Measurements from ENCODE around the gene OGFR. TPM values are rescaled to one million over a fixed set of nuclear protein-coding genes. Genes with fewer than 3 reads are reported as not detected.

OGFR gene
- total RNA-seq, 4 donors from 2014 or later: 73.3 to 88.3 (median 76.3) TPM

- TF ChIP-seq POLR2A (IDR thresholded peaks at IDR 0.05) (no peak), CTCF (IDR thresholded peaks at IDR 0.05) (no peak)
- H3K4me1 ChIP-seq: peaks cover 8 to 45% (median 19%) of the 10 kb centered on the region in 4 donors
- H3K36me3 ChIP-seq: peaks cover 0 to 22% (median 0%) of the 10 kb centered on the region in 3 donors
- peak overlapping the region in 3 of 4 donors; percentile 34 to 44 (median 41) for H3K4me3 ChIP-seq
- no peak overlapping the region for H3K27ac ChIP-seq
- H3K9me3 ChIP-seq: no peaks in the 10 kb centered on the region
- DNase-seq: no peak
- peaks cover 0 to 38% of the 10 kb centered on the region in 2 donors for H3K27me3 ChIP-seq
Observed at GRCh38 chr20:62816031-62816883, 11.6 kb downstream of the OGFR start.

DNA sequence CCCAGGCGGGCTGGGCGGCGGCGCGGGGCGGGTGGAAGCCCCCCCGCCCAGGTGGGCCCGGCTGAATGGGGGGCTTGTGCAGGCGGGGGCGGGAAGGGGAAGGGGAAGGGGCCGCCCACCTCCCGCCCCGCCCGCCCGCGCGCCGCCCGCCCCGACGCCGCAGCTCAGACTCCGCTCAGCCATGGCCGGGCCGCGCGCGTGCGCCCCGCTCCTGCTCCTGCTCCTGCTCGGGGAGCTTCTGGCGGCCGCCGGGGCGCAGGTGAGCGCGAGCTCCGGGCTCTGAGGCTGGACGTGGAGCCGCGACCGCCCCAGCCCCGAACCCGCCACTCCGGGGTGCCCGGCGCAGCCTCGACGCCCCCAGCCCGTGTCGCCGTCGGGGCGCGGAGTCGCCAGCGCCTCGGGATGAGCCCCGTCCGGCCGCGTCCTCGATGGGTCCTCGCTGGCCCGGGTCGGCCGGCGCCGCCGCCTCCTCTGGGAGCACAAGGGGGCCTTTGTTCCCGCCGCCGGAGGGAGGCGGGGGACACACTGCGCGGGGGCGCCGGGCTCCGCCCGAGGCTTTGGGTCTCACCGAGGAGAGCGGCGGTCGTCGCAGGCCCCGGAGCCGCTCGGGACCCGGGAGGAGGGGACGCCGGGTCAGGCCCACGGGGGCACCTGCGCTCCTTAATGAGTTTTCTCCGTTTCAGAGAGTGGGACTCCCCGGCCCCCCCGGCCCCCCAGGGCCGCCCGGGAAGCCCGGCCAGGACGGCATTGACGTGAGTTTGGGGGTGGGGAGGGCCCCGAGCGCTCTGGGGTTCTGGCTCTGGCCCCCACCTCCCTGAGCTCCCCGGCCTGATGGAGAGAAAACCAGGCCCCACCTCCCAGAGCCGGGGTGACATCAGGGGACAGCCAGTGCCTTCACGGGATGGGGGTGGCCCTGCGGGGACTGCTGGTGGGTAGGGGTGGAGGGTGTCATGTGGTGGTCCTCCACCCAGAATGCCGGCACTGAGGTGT is 12.5 kb downstream of the OGFR start, which contains the start of gene COL9A3:
COL9A3 (plus strand) TSS at position 167 of the 990 bp plus-strand sequence; CDS start at position 182, 15 bp downstream.
- Histone ChIP-seq H3K36me3 (peaks cover 0 to 13% (median 0%) of the 10 kb centered on the region in 3 donors), H3K9me3 (no peaks in the 10 kb centered on the region), H3K4me3 (peak within 1 kb of the TSS in 3 of 4 donors; percentile 34 to 44 (median 41)), H3K4me1 (peaks cover 8 to 45% (median 19%) of the 10 kb centered on the region in 4 donors), H3K27ac (no peak within 1 kb of the TSS), H3K27me3 (peaks cover 0 to 38% of the 10 kb centered on the region in 2 donors)
- no peak for DNase-seq
- TF ChIP-seq CTCF (IDR thresholded peaks at IDR 0.05): no peak
- TF ChIP-seq POLR2A (IDR thresholded peaks at IDR 0.05): no peak

DNA sequence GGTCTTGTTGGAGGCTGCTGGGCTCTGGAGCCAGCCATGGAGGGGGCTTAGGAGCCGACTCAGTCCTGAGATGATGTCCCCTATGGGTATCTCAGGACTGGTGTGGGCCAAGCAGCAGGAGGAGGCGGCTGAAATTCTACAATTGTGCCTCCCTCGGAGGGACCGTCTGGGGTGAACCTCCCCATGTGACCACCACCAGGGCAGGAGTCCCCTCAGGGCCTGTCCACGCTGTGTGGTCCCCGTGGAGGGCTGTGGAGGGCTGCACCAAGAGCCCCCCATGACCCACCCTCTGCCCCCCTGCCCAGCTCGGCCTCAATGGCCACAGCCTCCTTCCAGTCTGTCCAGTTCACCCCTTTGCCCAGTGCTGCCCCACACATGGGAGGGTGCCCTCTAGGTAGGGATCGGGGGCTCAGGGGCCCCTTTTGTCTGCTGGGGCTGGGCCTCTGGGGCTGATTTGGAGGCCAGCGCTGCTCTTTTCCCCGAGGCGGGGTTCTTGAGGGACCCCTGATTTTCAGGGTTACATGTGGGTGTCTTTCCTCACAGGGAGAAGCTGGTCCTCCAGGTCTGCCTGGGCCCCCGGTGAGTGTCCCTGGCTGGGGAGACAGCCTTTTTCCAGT is 13.4 kb downstream of the OGFR start:
- no peak overlapping the region for H3K4me3 ChIP-seq

DNA sequence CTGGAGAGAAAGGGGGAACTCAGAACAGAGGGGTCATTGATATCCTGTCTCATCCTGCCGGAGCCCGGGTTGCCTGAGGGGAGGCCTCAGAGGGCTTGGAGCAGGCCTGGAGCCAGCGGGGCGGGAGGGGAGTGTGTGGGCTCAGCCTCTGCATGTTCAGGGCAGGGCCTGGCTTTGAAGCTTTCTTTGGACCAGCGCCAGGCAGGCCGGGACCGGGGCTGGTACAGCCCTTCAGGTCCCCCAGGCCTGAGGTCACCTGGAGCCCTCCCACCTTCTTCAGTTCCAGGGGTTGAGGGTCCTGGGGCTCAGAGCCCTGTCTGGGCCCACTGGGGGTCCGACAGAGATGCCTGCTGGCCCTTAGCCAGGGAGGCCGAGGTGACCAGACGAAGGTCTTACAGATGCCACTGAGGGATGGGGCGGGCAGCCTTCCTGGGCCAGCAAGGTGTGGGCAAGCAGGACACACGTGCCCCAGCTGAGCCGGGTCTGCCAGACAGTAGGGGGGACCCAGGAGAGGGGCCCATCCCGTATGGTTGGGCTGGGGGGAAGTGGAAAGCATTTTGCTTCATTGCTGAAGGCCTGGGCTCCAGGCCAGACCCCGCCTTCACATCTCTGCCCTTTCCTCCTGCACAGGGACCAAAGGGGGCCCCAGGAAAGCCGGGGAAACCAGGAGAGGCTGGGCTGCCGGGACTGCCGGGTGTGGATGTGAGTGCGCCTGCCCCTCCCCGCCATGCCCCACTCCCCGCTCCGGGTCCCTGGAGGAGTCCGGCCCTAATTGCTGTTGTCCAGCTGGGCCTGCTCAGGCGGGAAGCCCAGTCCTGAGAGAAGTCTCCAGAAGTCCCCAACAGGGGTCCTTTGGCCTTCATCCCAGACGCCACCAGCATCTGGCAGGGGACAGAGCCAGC is 14.2 kb downstream of the OGFR start:
- Histone ChIP-seq H3K4me3 (no peak overlapping the region), H3K27ac (peak overlapping the region in 1 of 4 donors; percentile 9), H3K9me3 (no peaks in the 10 kb centered on the region), H3K4me1 (peaks cover 8 to 45% (median 19%) of the 10 kb centered on the region in 4 donors), H3K27me3 (peaks cover 0 to 38% of the 10 kb centered on the region in 2 donors), H3K36me3 (no peaks in the 10 kb centered on the region)
- no peak for DNase-seq
- TF ChIP-seq POLR2A (IDR thresholded peaks at IDR 0.05) (no peak), CTCF (IDR thresholded peaks at IDR 0.05) (no peak)

More for the DNA sequence above, 13.4 kb downstream of the OGFR start:
- H3K9me3 ChIP-seq: no peaks in the 10 kb centered on the region
- peaks cover 0 to 4% (median 0%) of the 10 kb centered on the region in 3 donors for H3K36me3 ChIP-seq
- TF ChIP-seq POLR2A (IDR thresholded peaks at IDR 0.05): no peak
- TF ChIP-seq CTCF (IDR thresholded peaks at IDR 0.05): no peak
- DNase-seq: no peak
- H3K27me3 ChIP-seq: peaks cover 0 to 38% of the 10 kb centered on the region in 2 donors
- peaks cover 8 to 45% (median 19%) of the 10 kb centered on the region in 4 donors for H3K4me1 ChIP-seq
- no peak overlapping the region for H3K27ac ChIP-seq

Data from Peyer's patch (tissue), 4 donors.